OCI-LY1 (cell line): ENCODE measurements around the gene CIC.

ENCODE experiments used
- CTCF ChIP-seq: fragments of 200-600 bp; sonication (generic), shearing (Covaris generic); IDR thresholded peaks from 2 replicates; pipeline ENCODE4 v1.5.1; 2017; ENCODE audit warnings: mild to moderate bottlenecking, antibody characterized with exemption, low read length, moderate library complexity, mixed read lengths
- EZH2 ChIP-seq: fragments of 200-600 bp; sonication (generic), shearing (Covaris generic); IDR thresholded peaks from 2 replicates; pipeline ENCODE4 v1.8.0; 2017; ENCODE audit warnings: borderline replicate concordance, mixed run types, mild to moderate bottlenecking, antibody characterized with exemption, low read length, moderate library complexity, mixed read lengths

GRCh38 chr19:42327381-42327780 is 58.3 kb downstream of the CIC start:
- TF ChIP-seq CTCF (no peak), EZH2 (no peak)
